ENCODE results near the gene MAML3. TPM values are rescaled to one million over a fixed set of nuclear protein-coding genes. Genes with fewer than 3 reads are reported as not detected.

MAML3 gene
- total and polyA plus RNA-seq, 10 donors = 0.63 to 18.4 (median 12.7) TPM

GRCh38 chr4:140137671-140138070 is 16.3 kb downstream of the MAML3 start:
- WGBS, 5 donors = 59 to 78% (median 71%) methylated on average over 3 of the region's 3 CpGs
- intact Hi-C loops (cut with DNase I; ENCODE audit: low total_unique reads) = no loop called here
- Histone ChIP-seq H3K4me3 (no peak overlapping the region), H3K4me1 (peaks cover 0 to 19% (median 0%) of the 10 kb centered on the region in 6 donors), H3K36me3 (no peaks in the 10 kb centered on the region), H3K9me3 (no peaks in the 10 kb centered on the region), H3K27me3 (replicated peaks in 1 of 7) (no peaks in the 10 kb centered on the region), H3K27ac (peak overlapping the region in 5 of 8 donors; percentile 4 to 39 (median 17))
- no peak for DNase-seq
- TF ChIP-seq, protein P1, sequence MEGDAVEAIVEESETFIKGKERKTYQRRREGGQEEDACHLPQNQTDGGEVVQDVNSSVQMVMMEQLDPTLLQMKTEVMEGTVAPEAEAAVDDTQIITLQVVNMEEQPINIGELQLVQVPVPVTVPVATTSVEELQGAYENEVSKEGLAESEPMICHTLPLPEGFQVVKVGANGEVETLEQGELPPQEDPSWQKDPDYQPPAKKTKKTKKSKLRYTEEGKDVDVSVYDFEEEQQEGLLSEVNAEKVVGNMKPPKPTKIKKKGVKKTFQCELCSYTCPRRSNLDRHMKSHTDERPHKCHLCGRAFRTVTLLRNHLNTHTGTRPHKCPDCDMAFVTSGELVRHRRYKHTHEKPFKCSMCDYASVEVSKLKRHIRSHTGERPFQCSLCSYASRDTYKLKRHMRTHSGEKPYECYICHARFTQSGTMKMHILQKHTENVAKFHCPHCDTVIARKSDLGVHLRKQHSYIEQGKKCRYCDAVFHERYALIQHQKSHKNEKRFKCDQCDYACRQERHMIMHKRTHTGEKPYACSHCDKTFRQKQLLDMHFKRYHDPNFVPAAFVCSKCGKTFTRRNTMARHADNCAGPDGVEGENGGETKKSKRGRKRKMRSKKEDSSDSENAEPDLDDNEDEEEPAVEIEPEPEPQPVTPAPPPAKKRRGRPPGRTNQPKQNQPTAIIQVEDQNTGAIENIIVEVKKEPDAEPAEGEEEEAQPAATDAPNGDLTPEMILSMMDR (IDR thresholded peaks at IDR 0.05 in 8 of 11, conservative IDR thresholded peaks at IDR 0.05 in 3 of 11) = no peak
- TF ChIP-seq POLR2AphosphoS5 (IDR thresholded peaks at IDR 0.05) (no peak), POLR2A (IDR thresholded peaks at IDR 0.05) (no peak)

DNA sequence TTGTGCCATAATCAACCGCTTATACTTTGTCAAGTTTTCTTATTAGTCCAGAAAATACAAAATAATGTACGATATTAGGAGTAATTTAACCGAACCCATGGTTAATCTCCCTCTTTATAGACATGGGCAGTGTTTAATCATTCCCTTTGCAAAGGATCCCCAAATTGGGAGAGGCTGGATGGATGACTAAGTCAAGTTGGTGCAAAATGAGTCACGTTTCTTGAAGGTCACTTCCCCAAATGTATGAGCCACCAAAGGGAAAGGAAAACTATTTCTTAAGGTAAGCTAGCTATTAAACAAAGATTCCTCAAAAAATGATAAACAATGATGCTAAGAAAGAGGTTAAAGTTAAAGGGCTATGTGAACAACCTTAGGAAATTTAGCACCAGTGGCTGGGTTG is 17.5 kb downstream of the MAML3 start:
- Histone ChIP-seq H3K4me1 (peaks cover 0 to 19% (median 0%) of the 10 kb centered on the region in 6 donors), H3K27me3 (replicated peaks in 1 of 7) (no peaks in the 10 kb centered on the region), H3K27ac (peak overlapping the region in 1 of 8 donors; percentile 28), H3K4me3 (no peak overlapping the region), H3K9me3 (no peaks in the 10 kb centered on the region), H3K36me3 (no peaks in the 10 kb centered on the region)
- 77 to 89% (median 79%) methylated on average over 4 of the region's 4 CpGs for WGBS, 5 donors
- intact Hi-C loops (cut with DNase I; ENCODE audit: low total_unique reads) = no loop called here
- DNase-seq = no peak
- TF ChIP-seq POLR2AphosphoS5 (IDR thresholded peaks at IDR 0.05) = no peak
- no peak for TF ChIP-seq POLR2A (IDR thresholded peaks at IDR 0.05)
- TF ChIP-seq, protein P1 (IDR thresholded peaks at IDR 0.05 in 8 of 11, conservative IDR thresholded peaks at IDR 0.05 in 3 of 11) = no peak

DNA sequence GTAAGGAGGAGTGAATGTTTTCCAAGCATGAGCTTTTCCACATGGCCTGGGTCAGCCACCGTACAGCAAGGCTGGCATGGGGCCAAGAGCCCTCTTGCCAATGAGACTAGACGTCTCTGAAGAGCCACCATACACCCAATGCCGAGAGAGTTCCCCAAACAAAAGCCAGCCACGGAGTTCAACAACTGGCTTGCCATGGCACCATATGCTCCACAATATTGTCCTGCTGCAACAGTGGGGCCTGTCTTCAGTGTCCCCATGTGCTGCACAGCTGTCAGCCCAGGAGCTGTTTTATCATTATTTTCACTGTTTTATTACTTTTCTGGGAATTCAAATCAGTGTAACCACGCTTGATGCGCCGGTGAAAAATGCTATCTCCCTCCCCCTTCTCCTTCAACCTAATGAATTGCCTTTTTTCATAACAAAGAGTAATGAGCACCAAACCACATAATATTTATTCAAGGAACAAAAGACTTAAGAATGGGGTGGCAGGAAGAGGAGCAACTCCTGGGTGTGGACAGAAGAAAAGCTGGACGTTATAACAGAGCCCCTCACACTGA is 18.4 kb downstream of the MAML3 start:
- Histone ChIP-seq H3K36me3 (no peaks in the 10 kb centered on the region), H3K27ac (peak overlapping the region in 2 of 8 donors; percentile 4 to 9), H3K4me3 (no peak overlapping the region), H3K4me1 (peaks cover 0 to 19% (median 0%) of the 10 kb centered on the region in 6 donors), H3K27me3 (replicated peaks in 1 of 7) (no peaks in the 10 kb centered on the region), H3K9me3 (no peaks in the 10 kb centered on the region)
- TF ChIP-seq POLR2AphosphoS5 (IDR thresholded peaks at IDR 0.05) (no peak), POLR2A (IDR thresholded peaks at IDR 0.05) (no peak)
- TF ChIP-seq, protein P1 (IDR thresholded peaks at IDR 0.05 in 8 of 11, conservative IDR thresholded peaks at IDR 0.05 in 3 of 11) = no peak
- intact Hi-C loops (cut with DNase I; ENCODE audit: low total_unique reads) = no loop called here
- DNase-seq = no peak
- 63 to 78% (median 75%) methylated on average over 8 of the region's 8 CpGs for WGBS, 5 donors

DNA sequence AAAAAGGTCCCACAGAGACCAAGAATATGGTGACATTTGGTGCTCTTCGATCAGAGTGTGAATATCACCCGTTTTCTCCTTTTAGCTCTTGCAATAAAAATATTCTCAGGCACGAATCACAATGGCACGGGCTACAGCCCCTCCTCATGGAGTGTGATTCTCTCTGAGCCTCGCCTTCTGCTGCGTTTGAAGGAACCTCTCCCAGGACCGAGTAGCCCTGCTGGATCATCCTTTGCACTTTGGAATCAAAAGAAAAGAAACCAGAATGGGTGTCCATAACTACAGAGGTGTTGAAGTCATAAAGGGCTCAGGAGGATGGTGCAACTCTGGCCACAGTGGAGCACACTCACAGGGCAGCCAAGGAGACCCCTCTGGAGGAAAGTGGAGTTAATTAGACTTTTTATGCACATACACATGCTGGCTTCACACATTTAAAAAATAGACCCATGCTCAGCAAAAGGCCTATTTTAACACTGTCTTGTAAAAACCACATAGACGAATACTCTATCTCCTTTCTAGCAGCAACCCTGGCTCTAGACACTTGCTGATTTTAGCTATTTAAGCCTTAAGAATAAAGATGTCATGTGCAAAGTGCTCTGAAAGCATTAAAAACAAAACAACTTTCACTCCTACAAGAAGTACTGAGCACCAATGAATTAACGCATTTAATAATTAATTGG is 19.1 kb downstream of the MAML3 start:
- no peaks in the 10 kb centered on the region for H3K27me3 ChIP-seq (replicated peaks in 1 of 7)
- WGBS, 5 donors = 87 to 93% (median 89%) methylated on average over 9 of the region's 9 CpGs
- TF ChIP-seq POLR2A (IDR thresholded peaks at IDR 0.05) = no peak
- TF ChIP-seq, protein P1 (IDR thresholded peaks at IDR 0.05 in 8 of 11, conservative IDR thresholded peaks at IDR 0.05 in 3 of 11) = no peak
- TF ChIP-seq POLR2AphosphoS5 (IDR thresholded peaks at IDR 0.05) = no peak
- H3K9me3 ChIP-seq = no peaks in the 10 kb centered on the region
- DNase-seq = no peak
- no peaks in the 10 kb centered on the region for H3K36me3 ChIP-seq
- intact Hi-C loops (cut with DNase I; ENCODE audit: low total_unique reads) = no loop called here
- no peak overlapping the region for H3K4me3 ChIP-seq
- no peak overlapping the region for H3K27ac ChIP-seq
- peaks cover 0 to 19% (median 0%) of the 10 kb centered on the region in 6 donors for H3K4me1 ChIP-seq

Measured in spleen (tissue), 11 donors.